GM23338 (cell line): Measurements from ENCODE around the gene OSBPL10. TPM values are rescaled to one million over a fixed set of nuclear protein-coding genes. Genes with fewer than 3 reads are reported as not detected.

ENCODE experiments used
- ATAC-seq: fragments of 200-7000 bp; cut with Tn5 transposase; 3 replicates; pipeline ENCODE4 v1.9.1; 2020
- DNase-seq: peaks from one replicate; pipeline ENCODE4 v3.0.0-alpha.2; 2015; ENCODE audit warnings: low spot score
- H2AFZ ChIP-seq: fragments of 200-600 bp; sonication (generic); 2 replicates; pipeline ENCODE4 v1.8.0; 2016; ENCODE audit warnings: antibody characterized with exemption, mild to moderate bottlenecking, moderate library complexity
- H3F3A ChIP-seq: fragments of 200-600 bp; sonication (generic); replicated peaks from 2 replicates; pipeline ENCODE4 v1.8.0; 2017; ENCODE audit warnings: antibody characterized with exemption, mixed run types, low read depth
- H3K27ac ChIP-seq: fragments of 200-600 bp; sonication (generic); 2 replicates; pipeline ENCODE4 v1.6.1; 2016; ENCODE audit warnings: low read depth
- H3K27me3 ChIP-seq: fragments of 200-600 bp; sonication (generic); 2 replicates; pipeline ENCODE4 v1.8.0; 2016; ENCODE audit warnings: mild to moderate bottlenecking, mixed run types, moderate library complexity; ENCODE audit not compliant: insufficient read depth
- H3K36me3 ChIP-seq: fragments of 200-600 bp; sonication (generic); 2 replicates; pipeline ENCODE4 v1.8.0; 2016; ENCODE audit warnings: mild to moderate bottlenecking; ENCODE audit not compliant: insufficient read depth
- H3K4me1 ChIP-seq: fragments of 200-600 bp; sonication (generic); 2 replicates; pipeline ENCODE4 v1.8.0; 2016; ENCODE audit warnings: mild to moderate bottlenecking, moderate library complexity; ENCODE audit not compliant: insufficient read depth
- H3K4me2 ChIP-seq: fragments of 200-600 bp; sonication (generic); 2 replicates; pipeline ENCODE4 v1.7.1; 2017; ENCODE audit warnings: mixed run types
- H3K4me3 ChIP-seq: fragments of 200-600 bp; sonication (generic); 2 replicates; pipeline ENCODE4 v1.6.1; 2016; ENCODE audit warnings: mixed run types
- H3K79me2 ChIP-seq: fragments of 200-600 bp; sonication (generic); replicated peaks from 2 replicates; pipeline ENCODE4 v1.8.0; 2017; ENCODE audit warnings: mild to moderate bottlenecking; ENCODE audit not compliant: insufficient read depth
- H3K9me2 ChIP-seq: fragments of 200-600 bp; sonication (generic); 2 replicates; pipeline ENCODE4 v1.8.0; 2017; ENCODE audit not compliant: insufficient read depth
- H4K20me1 ChIP-seq: fragments of 200-600 bp; sonication (generic); replicated peaks from 2 replicates; pipeline ENCODE4 v1.8.0; 2017; ENCODE audit warnings: mild to moderate bottlenecking; ENCODE audit not compliant: insufficient read depth
- H3K27ac Mint-ChIP-seq: 2 replicates; pipeline ENCODE4 v1.8.0; 2020; ENCODE audit warnings: inconsistent platforms, mild to moderate bottlenecking, moderate library complexity, mixed read lengths
- H3K27me3 Mint-ChIP-seq: 3 replicates; pipeline ENCODE4 v1.8.0; 2022; ENCODE audit warnings: low read depth, mild to moderate bottlenecking, moderate library complexity, mixed read lengths, inconsistent platforms; ENCODE audit not compliant: insufficient read depth, poor library complexity
- H3K36me3 Mint-ChIP-seq: 3 replicates; pipeline ENCODE4 v1.8.0; 2021; ENCODE audit warnings: low read depth, mild to moderate bottlenecking, inconsistent platforms, moderate library complexity, mixed read lengths
- H3K4me1 Mint-ChIP-seq: 3 replicates; pipeline ENCODE4 v1.8.0; 2020; ENCODE audit warnings: mild to moderate bottlenecking, inconsistent platforms, mixed read lengths
- H3K4me3 Mint-ChIP-seq: 3 replicates; pipeline ENCODE4 v1.8.0; 2021; ENCODE audit warnings: moderate library complexity, mild to moderate bottlenecking, inconsistent platforms, mixed read lengths
- H3K9me3 Mint-ChIP-seq: 3 replicates; pipeline ENCODE4 v1.8.0; 2020; ENCODE audit warnings: moderate library complexity, mild to moderate bottlenecking, inconsistent platforms, mixed read lengths
- CREB1 ChIP-seq: fragments of 250-450 bp; sonication (Bioruptor Pico); IDR thresholded peaks from 2 replicates; pipeline ENCODE4 v1.5.0; 2020; ENCODE audit warnings: low read depth, mild to moderate bottlenecking, moderate library complexity
- EZH2 ChIP-seq: fragments of 200-600 bp; sonication (generic); IDR thresholded peaks from one replicate; pipeline ENCODE4 v1.8.0; 2017; ENCODE audit warnings: antibody characterized with exemption, mild to moderate bottlenecking, low read depth; ENCODE audit not compliant: unreplicated experiment
- NANOG ChIP-seq: IDR thresholded peaks from 2 replicates; pipeline ENCODE4 v1.6.1; 2016; ENCODE audit warnings: antibody characterized with exemption, borderline replicate concordance
- STAT1 ChIP-seq: IDR thresholded peaks from one replicate; pipeline ENCODE4 v1.6.1; 2016; ENCODE audit warnings: antibody characterized with exemption; ENCODE audit not compliant: unreplicated experiment
- ZNF114 ChIP-seq: fragments of 250-450 bp; sonication (Bioruptor Pico); IDR thresholded peaks from 2 replicates; pipeline ENCODE4 v1.5.0; 2020; ENCODE audit warnings: mild to moderate bottlenecking, moderate library complexity
- ZNF331 ChIP-seq: fragments of 250-450 bp; sonication (Bioruptor Pico); IDR thresholded peaks from 2 replicates; pipeline ENCODE4 v1.5.0; 2020; ENCODE audit warnings: low read depth, mild to moderate bottlenecking, moderate library complexity
- polyA plus RNA-seq: library from polyadenylated mRNA; unstranded; fragments of >200 nt; fragmentation: Nextera tagmentation; extraction: Ambion mirVana; gene quantifications from 2 replicates; pipeline ENCODE4 v1.2.1, GENCODE V29; 2016
- total RNA-seq: library from RNA; depleted of rRNA; stranded (reverse); fragments of >200 nt; shearing (Covaris generic); gene quantifications from 2 replicates; pipeline ENCODE4 v1.2.3, GENCODE V29; 2014
- TF ChIP-seq, protein P1 (sequence below): IDR thresholded peaks from 2 replicates; pipeline ENCODE4 v1.6.1; 2016; ENCODE audit warnings: antibody characterized with exemption
- TF ChIP-seq, protein P2 (sequence below): fragments of 250-450 bp; sonication (Bioruptor Pico); IDR thresholded peaks from 2 replicates; pipeline ENCODE4 v1.5.0; 2020; ENCODE audit warnings: mild to moderate bottlenecking, moderate library complexity

OSBPL10 gene
- total and polyA plus RNA-seq, 2 experiments from 2014 or later = 23.8 to 149 TPM

DNA sequence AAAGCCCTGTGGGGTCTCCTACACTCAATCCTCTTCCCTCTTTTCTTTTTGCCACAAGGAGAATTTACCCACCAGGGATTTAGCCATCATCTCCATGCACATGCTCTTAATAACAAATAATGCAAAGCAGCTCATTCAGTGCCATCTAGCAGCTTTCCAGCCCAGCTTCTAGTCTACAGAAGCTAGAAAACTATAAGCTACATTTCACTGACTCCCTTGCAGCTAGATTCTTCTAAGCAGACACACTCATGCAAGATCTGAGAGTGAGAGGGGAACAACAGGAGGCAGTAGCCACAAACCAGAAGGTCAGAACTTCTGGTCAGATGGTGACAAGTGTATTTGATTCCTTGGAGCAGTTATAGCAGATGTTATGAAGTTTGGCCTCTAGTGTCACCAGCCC lies 25.5 kb downstream of the OSBPL10 start (continued):
- TF ChIP-seq, protein P1, sequence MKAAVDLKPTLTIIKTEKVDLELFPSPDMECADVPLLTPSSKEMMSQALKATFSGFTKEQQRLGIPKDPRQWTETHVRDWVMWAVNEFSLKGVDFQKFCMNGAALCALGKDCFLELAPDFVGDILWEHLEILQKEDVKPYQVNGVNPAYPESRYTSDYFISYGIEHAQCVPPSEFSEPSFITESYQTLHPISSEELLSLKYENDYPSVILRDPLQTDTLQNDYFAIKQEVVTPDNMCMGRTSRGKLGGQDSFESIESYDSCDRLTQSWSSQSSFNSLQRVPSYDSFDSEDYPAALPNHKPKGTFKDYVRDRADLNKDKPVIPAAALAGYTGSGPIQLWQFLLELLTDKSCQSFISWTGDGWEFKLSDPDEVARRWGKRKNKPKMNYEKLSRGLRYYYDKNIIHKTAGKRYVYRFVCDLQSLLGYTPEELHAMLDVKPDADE = no peak
- TF ChIP-seq ZNF331 (CRISPR knock-in tag) (no peak), ZNF114 (CRISPR knock-in tag) (no peak), CREB1 (CRISPR knock-in tag) (no peak), EZH2 (no peak)

DNA sequence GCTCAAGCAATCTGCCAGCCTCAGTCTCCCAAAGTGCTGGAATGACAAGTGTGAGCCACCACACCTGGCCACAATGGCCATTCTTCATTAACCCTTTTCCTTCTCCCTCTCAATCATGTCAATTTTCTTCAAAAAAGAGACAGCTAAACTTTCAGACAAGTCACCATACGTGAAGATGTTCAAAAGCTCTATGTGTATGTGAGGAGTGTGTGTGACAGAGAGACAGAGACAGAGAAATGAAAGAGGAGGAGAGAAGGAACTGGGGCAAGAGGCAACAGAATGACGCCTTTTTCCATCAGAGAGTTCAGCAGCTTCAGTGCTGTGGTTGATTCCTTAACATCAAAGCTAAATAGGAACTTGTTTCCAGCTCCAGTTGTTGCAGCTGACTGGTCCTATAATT lies 27.4 kb downstream of the OSBPL10 start:
- H3K9me3 Mint-ChIP-seq = peaks cover 37% of the 10 kb centered on the region
- H3K27me3 ChIP-seq = no peaks in the 10 kb centered on the region
- no peak overlapping the region for H3K27ac Mint-ChIP-seq
- peaks cover 19% of the 10 kb centered on the region for H4K20me1 ChIP-seq
- H3K4me3 Mint-ChIP-seq = no peak overlapping the region
- H3K9me2 ChIP-seq = no peaks in the 10 kb centered on the region; the same call in 1 of the 2 replicates
- H3K4me2 ChIP-seq = no peak overlapping the region
- H3K36me3 ChIP-seq = 0 out of 2 replicates have a peak, but pooled peaks cover 7% of the 10 kb centered on the region
- peak overlapping the region; percentile 30; the same call in 1 of the 2 replicates for H3K27ac ChIP-seq
- H2AFZ ChIP-seq = no peak overlapping the region
- TF ChIP-seq, protein P2, sequence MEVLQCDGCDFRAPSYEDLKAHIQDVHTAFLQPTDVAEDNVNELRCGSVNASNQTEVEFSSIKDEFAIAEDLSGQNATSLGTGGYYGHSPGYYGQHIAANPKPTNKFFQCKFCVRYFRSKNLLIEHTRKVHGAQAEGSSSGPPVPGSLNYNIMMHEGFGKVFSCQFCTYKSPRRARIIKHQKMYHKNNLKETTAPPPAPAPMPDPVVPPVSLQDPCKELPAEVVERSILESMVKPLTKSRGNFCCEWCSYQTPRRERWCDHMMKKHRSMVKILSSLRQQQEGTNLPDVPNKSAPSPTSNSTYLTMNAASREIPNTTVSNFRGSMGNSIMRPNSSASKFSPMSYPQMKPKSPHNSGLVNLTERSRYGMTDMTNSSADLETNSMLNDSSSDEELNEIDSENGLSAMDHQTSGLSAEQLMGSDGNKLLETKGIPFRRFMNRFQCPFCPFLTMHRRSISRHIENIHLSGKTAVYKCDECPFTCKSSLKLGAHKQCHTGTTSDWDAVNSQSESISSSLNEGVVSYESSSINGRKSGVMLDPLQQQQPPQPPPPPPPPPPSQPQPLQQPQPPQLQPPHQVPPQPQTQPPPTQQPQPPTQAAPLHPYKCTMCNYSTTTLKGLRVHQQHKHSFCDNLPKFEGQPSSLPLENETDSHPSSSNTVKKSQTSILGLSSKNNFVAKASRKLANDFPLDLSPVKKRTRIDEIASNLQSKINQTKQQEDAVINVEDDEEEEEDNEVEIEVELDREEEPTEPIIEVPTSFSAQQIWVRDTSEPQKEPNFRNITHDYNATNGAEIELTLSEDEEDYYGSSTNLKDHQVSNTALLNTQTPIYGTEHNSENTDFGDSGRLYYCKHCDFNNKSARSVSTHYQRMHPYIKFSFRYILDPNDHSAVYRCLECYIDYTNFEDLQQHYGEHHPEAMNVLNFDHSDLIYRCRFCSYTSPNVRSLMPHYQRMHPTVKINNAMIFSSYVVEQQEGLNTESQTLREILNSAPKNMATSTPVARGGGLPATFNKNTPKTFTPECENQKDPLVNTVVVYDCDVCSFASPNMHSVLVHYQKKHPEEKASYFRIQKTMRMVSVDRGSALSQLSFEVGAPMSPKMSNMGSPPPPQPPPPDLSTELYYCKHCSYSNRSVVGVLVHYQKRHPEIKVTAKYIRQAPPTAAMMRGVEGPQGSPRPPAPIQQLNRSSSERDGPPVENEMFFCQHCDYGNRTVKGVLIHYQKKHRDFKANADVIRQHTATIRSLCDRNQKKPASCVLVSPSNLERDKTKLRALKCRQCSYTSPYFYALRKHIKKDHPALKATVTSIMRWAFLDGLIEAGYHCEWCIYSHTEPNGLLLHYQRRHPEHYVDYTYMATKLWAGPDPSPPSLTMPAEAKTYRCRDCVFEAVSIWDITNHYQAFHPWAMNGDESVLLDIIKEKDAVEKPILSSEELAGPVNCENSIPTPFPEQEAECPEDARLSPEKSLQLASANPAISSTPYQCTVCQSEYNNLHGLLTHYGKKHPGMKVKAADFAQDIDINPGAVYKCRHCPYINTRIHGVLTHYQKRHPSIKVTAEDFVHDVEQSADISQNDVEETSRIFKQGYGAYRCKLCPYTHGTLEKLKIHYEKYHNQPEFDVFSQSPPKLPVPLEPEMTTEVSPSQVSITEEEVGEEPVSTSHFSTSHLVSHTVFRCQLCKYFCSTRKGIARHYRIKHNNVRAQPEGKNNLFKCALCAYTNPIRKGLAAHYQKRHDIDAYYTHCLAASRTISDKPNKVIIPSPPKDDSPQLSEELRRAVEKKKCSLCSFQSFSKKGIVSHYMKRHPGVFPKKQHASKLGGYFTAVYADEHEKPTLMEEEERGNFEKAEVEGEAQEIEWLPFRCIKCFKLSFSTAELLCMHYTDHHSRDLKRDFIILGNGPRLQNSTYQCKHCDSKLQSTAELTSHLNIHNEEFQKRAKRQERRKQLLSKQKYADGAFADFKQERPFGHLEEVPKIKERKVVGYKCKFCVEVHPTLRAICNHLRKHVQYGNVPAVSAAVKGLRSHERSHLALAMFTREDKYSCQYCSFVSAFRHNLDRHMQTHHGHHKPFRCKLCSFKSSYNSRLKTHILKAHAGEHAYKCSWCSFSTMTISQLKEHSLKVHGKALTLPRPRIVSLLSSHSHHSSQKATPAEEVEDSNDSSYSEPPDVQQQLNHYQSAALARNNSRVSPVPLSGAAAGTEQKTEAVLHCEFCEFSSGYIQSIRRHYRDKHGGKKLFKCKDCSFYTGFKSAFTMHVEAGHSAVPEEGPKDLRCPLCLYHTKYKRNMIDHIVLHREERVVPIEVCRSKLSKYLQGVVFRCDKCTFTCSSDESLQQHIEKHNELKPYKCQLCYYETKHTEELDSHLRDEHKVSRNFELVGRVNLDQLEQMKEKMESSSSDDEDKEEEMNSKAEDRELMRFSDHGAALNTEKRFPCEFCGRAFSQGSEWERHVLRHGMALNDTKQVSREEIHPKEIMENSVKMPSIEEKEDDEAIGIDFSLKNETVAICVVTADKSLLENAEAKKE (CRISPR knock-in tag) = no peak
- TF ChIP-seq NANOG (no peak), ZNF331 (CRISPR knock-in tag) (no peak), ZNF114 (CRISPR knock-in tag) (no peak), STAT1 (no peak)
- TF ChIP-seq, protein P1 = no peak
- peaks cover 100% of the 10 kb centered on the region for H3K79me2 ChIP-seq
- H3F3A ChIP-seq = no peaks in the 10 kb centered on the region
- no peak for DNase-seq
- H3K36me3 Mint-ChIP-seq = peaks cover 78% of the 10 kb centered on the region
- peaks cover 12% of the 10 kb centered on the region for H3K27me3 Mint-ChIP-seq
- ATAC-seq = no peak
- H3K4me3 ChIP-seq = no peak overlapping the region
- H3K4me1 Mint-ChIP-seq = peaks cover 46% of the 10 kb centered on the region
- H3K4me1 ChIP-seq = peaks cover 48% of the 10 kb centered on the region
